SH-SY5Y (cell line): ENCODE measurements around the gene PBX1.

Experiments used
- GATA2 ChIP-seq: IDR thresholded peaks from 2 replicates; pipeline ENCODE4 v1.6.1; 2011; ENCODE audit warnings: mild to moderate bottlenecking, low read depth, low read length
- GATA3 ChIP-seq: IDR thresholded peaks from 2 replicates; pipeline ENCODE4 v1.6.1; 2011; ENCODE audit warnings: low read depth, mild to moderate bottlenecking, low read length, moderate library complexity

GRCh38 chr1:164667001-164667400 is 108.0 kb downstream of the PBX1 start:
- no peak for TF ChIP-seq GATA2
- no peak for TF ChIP-seq GATA3
